HuH-7.5 (cell line): ENCODE data around the gene ASMT.
"Not testable (repeated sequence)": the region's sequence is repeated elsewhere in the genome, so short reads cannot be mapped to it uniquely, and the experiment has no call there.

Experiments
- DNase-seq: peaks from one replicate; pipeline ENCODE4 v3.0.0; 2011; ENCODE audit warnings: low spot score

ASMT gene

DNA sequence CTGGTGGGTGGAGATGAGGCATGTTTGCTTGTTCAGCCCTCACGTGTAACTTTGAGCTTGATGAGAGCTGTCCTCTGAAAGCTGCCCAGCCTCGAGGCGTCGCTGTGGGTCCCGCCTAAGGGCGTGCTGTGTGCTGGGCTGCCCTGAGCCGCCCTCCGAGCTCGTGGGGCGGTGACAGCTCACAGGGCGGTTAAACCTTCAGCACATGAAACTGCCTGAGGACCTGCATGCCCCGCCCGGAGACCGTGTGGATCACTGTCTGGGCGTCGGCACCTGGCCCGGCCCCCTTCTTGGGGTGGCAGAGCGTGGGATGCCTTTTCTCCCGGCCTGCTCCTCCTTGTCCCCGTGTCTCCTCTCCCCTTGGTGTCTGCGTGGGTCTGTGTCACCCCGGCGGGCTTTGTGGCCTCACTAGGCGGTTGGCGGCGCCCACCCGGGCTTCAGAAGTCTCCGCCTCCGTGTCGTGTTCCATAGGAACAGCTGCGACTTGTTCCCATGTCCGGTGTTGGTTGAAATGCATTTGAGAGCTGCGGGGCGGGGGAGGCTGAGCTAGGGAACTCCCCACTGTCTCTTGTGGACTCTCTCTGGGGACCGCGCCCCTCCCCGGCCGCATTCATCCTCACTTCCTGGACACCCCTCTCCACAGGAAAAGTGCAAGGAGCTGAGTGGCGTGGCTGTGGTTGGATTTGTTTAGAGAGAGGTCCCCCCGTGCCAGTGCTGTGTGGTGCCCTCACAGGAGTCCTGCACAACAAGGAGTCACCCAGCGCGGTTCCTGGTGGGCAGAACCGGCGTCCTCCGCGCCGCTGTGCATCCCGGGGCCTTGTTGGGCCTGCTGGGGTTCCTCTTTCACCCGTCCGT, 16.6 kb upstream of the ASMT start:
- DNase-seq, result no peak

- DNase-seq, result no peak
These were observed 15.7 kb upstream of the ASMT start for GRCh38 chrX:1598876-1599790.

GRCh38 chrX:1599791-1600405, 15.0 kb upstream of the ASMT start:
- no peak for DNase-seq

- DNase-seq, result no peak
These were observed 14.3 kb upstream of the ASMT start for GRCh38 chrX:1600406-1601050.

- no peak for DNase-seq
These were observed 13.7 kb upstream of the ASMT start for GRCh38 chrX:1601051-1601767.

DNA sequence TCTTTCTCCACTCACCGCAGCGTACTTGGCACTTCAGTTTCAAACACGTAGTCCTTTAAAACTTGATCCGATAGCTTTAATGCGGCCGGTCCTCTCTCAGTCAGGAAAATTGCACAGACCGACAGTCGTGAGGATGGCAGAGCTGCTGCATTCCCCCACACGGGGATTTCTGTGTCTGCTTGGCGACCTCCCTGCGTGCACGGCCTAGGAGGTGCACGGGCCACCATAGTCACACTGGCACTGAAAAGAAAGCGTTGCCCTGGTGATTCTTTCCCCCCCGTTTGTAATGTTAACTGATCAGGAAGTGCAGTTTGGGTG, 13.1 kb upstream of the ASMT start:
- no peak for DNase-seq

GRCh38 chrX:1602299-1602698, 12.6 kb upstream of the ASMT start:
- DNase-seq, result no peak

GRCh38 chrX:1606496-1606895, 8.4 kb upstream of the ASMT start:
- DNase-seq, result no peak

GRCh38 chrX:1609311-1609710, 5.5 kb upstream of the ASMT start:
- DNase-seq, result no peak

- DNase-seq, result no peak
These were observed 5.1 kb upstream of the ASMT start for GRCh38 chrX:1609762-1610161.

GRCh38 chrX:1610166-1610565, 4.7 kb upstream of the ASMT start:
- no peak for DNase-seq

- DNase-seq, result no peak
These were observed 4.1 kb upstream of the ASMT start for GRCh38 chrX:1610736-1611135.

GRCh38 chrX:1612641-1613286, 2.1 kb upstream of the ASMT start:
- DNase-seq, result no peak

- DNase-seq, result no peak
These were observed 3.8 kb downstream of the ASMT start for GRCh38 chrX:1618689-1619088.

- DNase-seq, result no peak
These were observed 8.8 kb downstream of the ASMT start for GRCh38 chrX:1623691-1624090.

GRCh38 chrX:1624158-1624860, 9.4 kb downstream of the ASMT start:
- DNase-seq, result not testable (repeated sequence)

GRCh38 chrX:1624861-1625215, 10.0 kb downstream of the ASMT start:
- not testable (repeated sequence) for DNase-seq

- no peak for DNase-seq
These were observed 14.4 kb downstream of the ASMT start for GRCh38 chrX:1629244-1629643.

DNA sequence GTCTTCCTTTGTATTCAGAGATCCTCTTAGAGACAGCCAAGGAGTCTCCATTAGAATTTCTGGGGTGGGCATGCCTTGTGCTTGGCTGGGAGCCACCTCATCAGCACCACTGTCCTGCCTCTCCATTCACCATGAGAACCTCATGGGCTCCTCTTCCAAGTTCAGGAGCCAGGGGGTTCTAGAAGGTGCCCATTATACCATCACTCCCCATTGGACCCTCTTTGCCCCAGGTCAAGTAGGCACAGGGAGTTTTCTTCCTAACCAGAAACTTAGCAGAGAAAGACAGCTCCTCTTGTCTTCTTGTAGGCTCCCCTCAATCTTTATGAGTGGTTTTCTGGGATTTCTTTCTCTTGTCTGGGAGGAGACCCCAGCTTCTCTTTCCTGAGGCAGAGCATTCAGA, 31.1 kb downstream of the ASMT start:
- no peak for DNase-seq

- no peak for DNase-seq
These were observed 34.8 kb downstream of the ASMT start for GRCh38 chrX:1649621-1650020.
